ENCODE results near the gene E2F4.

E2F4 gene

GRCh38 chr16:67174706-67175231 is 17.2 kb upstream of the E2F4 start:
- no peak for DNase-seq

DNA sequence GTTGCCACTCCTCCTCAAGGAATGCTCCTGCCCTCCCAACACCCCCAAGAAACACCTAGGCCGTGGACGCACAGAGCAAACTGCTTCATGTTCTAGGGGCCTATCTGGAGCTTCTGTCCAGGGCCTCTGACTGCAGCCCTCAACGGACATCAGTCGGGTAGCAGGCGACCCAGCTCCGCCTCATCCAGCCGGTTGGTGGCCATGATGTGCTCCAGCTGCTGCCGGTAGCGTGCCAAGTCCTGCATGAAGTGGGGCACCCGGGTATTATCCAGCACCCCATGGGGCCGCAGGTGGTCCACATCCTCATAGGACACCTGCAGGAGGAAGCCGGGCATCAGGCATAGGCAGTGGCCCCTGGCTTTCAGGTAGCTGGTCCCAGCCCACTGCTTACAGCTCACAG is 15.3 kb upstream of the E2F4 start:
- DNase-seq: no peak

GRCh38 chr16:67177743-67178699 is 13.9 kb upstream of the E2F4 start:
- DNase-seq: peak in 1 of 2 donors; percentile 4

DNA sequence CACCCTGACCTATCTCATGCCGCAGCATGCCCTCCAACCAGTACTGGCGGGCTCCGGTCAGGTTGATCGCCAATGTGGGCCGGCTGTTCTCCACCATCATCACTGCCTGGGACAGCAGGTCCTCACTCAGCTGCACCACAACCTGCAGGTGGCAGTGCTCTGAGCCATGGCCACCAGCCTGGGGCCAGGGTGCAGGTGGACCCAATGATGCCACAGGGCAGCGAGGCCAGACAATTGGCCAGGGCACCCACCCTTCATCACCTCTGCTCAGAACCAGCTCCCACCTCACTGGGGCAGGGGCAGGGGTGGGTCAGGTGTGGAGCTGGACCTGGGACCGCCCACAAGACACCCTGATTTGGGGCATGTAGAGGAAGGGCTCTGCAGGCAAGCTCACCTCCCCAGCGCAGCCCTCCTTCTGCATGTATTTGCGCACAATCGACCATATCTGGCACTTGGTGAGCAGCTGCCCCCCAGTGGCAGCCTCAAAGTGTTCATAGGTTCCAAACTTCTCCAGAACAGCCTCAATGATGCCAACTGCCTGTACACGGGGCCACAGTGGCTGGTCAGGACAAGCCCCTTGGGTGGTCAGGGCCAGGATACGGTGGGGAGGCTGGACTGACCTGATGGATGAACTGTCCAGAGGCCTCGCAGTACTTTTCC is 12.4 kb upstream of the E2F4 start:
- no peak for DNase-seq

GRCh38 chr16:67180166-67180565 is 11.8 kb upstream of the E2F4 start:
- no peak for DNase-seq

- DNase-seq: no peak
Observed at GRCh38 chr16:67181346-67181745, 10.6 kb upstream of the E2F4 start.

- no peak for DNase-seq
Observed at GRCh38 chr16:67182288-67182687, 9.7 kb upstream of the E2F4 start.

DNA sequence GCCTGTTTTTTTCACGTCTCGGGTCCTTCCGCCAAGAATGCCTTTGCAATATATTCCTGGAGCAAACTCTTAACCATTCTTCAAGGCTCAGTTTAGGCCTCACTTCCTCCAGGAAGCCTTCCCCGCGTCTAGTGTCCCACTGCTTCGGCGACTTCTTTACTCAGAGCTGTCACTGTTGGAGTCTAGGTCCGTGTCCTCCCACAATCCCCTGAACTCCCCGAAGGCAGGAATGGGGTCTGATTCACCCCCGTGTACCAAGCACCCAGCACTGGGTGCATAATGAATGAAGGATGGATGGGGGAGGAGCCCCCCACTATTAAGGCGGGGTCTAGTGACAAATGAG is 8.7 kb upstream of the E2F4 start:
- no peak for DNase-seq

DNA sequence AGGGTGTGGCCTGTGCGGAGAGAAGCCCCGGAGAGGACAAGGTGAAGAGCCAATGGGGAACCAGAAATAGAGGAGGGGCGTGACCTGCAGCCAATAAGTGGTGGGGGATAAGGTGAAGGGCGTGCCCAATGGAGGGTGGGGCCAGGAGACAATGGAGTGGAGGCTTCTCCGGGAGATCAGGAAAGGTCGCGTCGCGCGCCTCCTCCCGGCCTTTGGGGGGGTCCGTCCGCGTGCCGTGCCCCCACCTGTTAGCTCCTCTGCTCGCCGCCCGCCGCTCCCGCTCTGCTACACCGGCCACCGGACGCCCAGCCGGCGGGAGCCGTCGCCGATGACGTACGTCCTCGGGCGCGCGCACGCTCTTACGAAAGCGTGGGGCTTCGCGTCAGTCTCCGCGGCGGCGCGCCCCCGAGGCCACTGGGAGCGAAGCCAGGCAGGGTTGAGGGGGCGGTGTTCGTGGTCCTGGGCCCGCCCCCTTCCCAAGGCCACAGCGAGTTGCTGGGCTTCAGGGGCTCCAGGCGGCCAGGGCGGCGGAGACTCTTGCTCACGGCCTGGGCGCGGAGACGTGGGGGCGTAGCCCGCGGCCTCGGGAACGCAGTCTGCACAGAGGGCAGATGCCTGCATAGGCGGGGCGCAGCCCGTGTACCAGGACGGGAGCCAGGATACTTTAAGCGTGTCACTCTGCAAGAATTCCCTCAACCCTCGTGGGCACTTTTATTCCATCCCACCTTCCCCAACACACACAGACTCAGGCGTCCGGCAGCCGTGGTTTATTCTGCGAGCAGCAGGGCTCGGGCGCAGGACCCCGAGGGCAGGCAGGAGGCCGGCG is 8.1 kb upstream of the E2F4 start, which contains the start of gene MATCAP1:
Gene MATCAP1 (minus strand): TSS at position 337 of the 826 bp plus-strand sequence. CDS start 3,353 bp downstream, outside the sequence.
- DNase-seq: peak; percentile 99

DNA sequence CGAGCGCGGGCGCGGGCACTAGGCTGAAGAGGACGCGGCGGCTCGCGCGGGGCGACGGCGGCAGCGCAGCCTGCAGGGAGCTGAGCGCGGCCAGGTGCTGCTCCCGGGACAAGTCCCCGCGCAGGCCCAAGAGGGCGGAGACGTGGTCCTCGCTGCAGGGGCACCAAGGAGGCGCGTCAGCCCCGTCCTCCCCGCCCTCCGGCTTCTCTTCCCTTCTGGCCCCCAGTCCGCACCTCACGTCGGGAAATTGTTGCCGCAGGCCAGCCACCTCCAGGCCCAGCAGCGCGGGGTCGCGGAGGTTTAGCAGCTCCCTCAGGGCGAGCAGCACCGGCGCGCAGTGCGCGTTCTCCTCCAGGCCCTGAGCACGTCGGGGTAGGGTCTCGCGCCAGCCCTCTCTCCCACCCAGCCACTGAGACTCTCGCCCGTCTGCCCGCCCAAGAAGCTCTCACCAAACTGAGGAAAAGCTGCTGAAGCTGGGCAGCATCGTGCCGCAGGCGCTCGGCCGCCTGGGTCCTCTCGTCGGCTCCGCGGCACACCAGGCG is 7.4 kb upstream of the E2F4 start:
- DNase-seq: no peak

DNA sequence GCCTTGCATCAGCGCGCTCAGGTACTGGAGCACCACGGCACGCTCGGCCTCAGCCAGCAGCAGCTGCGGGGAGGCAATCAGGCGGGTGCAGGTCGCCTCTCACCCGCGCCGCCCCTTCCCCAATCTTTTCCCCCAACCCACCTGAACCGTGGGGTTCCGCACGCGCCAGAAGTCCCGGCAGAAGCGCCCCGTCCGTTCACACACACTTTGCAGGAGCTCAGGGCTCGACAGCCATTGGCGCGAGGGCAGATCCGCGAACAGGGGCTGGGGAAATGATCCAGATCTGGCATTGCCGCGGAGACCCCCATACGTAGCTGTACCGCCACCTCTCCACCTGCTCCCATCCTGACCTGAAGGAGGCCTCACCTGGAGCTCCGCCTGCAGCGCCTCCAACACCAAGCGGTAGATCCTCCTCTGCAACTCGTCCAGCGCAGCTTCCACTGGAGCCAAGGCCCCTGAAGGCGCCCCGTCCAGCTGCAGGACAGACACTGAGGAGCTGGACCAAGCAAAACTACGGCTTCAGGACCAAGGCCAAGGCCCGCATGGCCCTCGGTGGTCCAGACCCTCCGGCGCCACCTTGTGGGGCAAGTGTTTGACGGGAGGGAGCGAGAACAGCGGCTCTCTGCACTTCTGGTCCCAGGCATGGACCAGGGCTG is 6.8 kb upstream of the E2F4 start:
- peak; percentile 39 to 50 for DNase-seq

DNA sequence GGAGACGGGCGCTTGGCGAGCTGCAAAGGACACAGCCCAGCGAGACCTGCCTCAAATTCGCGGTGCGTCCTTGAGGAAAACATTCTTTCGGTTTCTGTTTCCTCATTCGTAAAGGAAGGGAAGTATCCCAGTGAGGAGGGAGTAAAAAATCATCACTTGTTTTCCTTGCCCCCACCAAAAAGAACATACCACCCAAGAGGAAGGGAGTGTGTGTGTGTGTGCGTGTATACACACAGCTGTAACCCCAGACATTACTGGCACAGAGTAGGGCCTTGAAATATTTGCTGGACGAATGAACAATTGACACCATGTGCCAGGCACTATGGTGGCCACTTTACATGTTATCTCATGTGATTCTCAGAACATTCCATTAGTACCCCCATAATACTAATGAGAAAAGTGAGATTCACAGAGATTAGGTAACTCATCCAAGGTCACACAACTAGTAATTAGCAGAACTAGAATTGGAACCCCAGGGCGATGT is 6.3 kb upstream of the E2F4 start:
- DNase-seq: no peak

DNA sequence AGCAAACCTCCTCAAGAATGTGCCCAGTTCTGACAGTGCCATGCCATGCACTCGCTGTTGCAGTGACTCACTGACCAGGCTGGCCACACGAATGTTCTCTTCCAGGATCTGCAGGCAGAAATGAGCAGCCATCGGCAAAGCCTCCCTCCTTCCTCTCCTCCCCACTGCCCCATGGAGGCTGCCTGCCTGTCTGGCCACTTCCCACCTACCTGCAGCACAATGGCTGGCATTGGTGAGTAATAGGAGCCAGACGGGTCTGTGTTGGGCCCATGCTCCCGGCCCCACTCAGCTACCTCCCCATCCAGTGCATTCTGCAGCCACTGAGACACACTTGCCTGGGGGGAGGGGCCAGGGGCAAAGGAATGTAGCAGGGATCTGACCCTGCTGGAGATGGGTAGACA is 5.4 kb upstream of the E2F4 start:
- no peak for DNase-seq

GRCh38 chr16:67187175-67187890 is 4.6 kb upstream of the E2F4 start:
- no peak for DNase-seq

GRCh38 chr16:67188323-67188722 is 3.6 kb upstream of the E2F4 start:
- DNase-seq: no peak

GRCh38 chr16:67188798-67189197 is 3.2 kb upstream of the E2F4 start:
- DNase-seq: no peak

- DNase-seq: no peak
Observed at GRCh38 chr16:67190041-67190440, 1.9 kb upstream of the E2F4 start, which contains the start of gene EXOC3L1. EXOC3L1 (minus strand) TSS chr16:67190136; CDS start chr16:67189676, 460 bp downstream.

DNA sequence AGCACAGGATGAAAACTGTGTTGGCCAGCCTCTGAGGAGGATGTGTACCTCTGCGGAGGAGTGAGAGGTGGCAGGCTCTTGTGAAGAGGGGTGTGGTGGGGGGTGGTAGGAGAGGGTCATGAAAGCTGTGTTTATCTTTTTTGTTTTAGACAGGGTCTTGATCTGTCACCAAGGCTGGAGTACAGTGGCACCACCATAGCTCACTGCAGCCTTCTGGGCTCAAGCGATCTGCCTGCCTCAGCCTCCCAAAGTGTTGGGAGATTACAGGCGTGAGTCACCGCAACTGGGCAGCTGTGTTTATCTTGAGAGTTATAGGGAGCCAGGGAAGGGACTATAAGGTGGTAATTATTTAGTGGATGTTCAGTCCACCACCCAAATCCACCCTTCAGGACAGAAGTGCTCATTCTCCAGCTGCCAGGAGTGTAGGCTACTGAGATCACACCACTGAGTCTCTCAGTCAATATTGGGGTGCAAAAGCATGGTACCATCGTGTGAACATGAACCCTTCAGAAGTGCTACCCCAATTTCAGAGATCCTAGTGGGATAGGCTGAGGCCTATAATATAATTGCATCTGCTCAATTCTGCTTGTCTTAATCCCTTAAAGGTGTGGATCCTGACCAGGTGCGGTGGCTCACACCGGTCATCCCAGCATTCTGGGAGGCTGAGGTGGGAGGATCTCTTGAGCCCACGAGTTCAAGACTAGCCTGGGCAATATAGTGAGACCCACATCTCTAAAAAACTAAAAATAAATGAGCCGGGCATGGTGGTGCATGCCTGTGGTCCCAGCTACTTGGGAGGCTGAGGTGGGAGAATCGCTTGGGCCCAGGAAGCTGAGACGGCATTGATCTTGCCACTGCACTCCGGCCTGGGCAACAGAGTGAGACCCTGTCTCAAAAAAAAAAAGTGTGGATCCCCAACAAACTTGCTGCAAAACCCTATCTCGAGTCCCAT is 1.2 kb upstream of the E2F4 start:
- DNase-seq: no peak

DNA sequence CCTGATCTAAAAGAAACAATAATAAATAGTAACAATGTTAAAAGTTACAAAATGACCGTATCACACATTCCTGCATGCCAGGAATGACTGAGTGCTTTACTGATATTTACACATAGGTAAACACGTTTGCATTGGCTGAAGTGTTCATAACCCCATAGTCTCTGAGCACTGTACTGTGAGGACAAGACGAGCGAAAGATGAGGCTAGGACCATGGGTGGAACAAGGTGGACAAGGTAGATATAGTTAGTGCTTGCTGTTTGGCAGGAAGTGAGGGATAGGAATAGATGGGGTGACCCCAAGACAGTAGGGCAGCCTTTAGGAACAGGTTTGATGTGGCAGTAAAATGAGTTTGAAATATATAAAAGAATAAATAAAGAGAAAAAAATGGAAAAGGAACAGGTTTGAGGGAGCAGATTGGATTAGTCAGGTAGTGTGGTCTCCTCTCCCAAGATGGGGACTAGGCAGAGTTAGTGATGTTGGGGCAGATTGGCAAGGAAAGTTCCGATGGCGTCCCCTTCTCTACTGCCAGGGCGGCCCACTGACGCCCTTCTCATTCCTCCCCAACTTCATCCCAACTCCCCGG is 452 bp upstream of the E2F4 start:
- no peak for DNase-seq
